Gastrocnemius medialis (tissue), 4 donors: ENCODE results near the gene PPP2R2C. TPM values are rescaled to one million over a fixed set of nuclear protein-coding genes. Genes with fewer than 3 reads are reported as not detected.

Experiments
- ATAC-seq, 2 donors: fragments of 150-250 bp; one replicate each; pipeline ENCODE4 v1.9.1; 2016
- DNase-seq, 2 donors: peaks; one replicate each; pipeline ENCODE4 v3.0.0-alpha.2; 2019
- H3K27ac ChIP-seq, 4 donors: fragments of 200-600 bp; sonication (generic); 1 replicate in 1 of 4; 2 replicates in 3 of 4; pipeline ENCODE4 v1.5.1; 2016 to 2018; ENCODE audit warnings: mild to moderate bottlenecking in 2 of 4, moderate library complexity in 1 of 4
- H3K27me3 ChIP-seq, 3 donors: fragments of 200-600 bp; sonication (generic) in 2 of 3; 1 replicate in 1 of 3; 2 replicates in 2 of 3; pipeline versions ENCODE4 v1.5.1 to v1.6.0; 2016 to 2019; ENCODE audit warnings: mild to moderate bottlenecking in 1 of 3, moderate library complexity in 1 of 3
- H3K36me3 ChIP-seq, 2 donors: fragments of 200-600 bp; sonication (generic) in 1 of 2; one replicate each; pipeline ENCODE4 v1.5.1; 2017 to 2018
- H3K4me1 ChIP-seq, 2 donors: fragments of 200-600 bp; sonication (generic) in 1 of 2; one replicate each; pipeline ENCODE4 v1.5.1; 2016 to 2017; ENCODE audit warnings: mild to moderate bottlenecking in 2 of 2
- H3K4me3 ChIP-seq, 4 donors: fragments of 200-600 bp; sonication (generic) in 3 of 4; 1 replicate in 1 of 4; 2 replicates in 3 of 4; pipeline ENCODE4 v1.5.1; 2016 to 2019; ENCODE audit warnings: mild to moderate bottlenecking in 2 of 4
- H3K9me3 ChIP-seq, 3 donors: fragments of 200-600 bp; sonication (generic) in 2 of 3; 1 replicate in 1 of 3; 2 replicates in 2 of 3; pipeline ENCODE4 v1.5.1; 2016 to 2019
- CTCF ChIP-seq, 5 experiments: fragments of 450-650 bp in 3 of 5; fragments of 200-600 bp in 2 of 5; sonication (generic) in 2 of 5; IDR thresholded peaks in 4 of 5; conservative IDR thresholded peaks in 1 of 5; 1 replicate in 4 of 5; 2 replicates in 1 of 5; pipeline ENCODE4 v1.5.1; 2016 to 2019; ENCODE audit warnings: antibody characterized with exemption in 5 of 5, mild to moderate bottlenecking in 3 of 5, moderate library complexity in 3 of 5
- POLR2A ChIP-seq, 2 donors: fragments of 450-650 bp; IDR thresholded peaks; one replicate each; pipeline ENCODE4 v1.6.1; 2017; ENCODE audit warnings: antibody characterized with exemption in 2 of 2, mild to moderate bottlenecking in 2 of 2, moderate library complexity in 2 of 2
- in situ Hi-C, 4 donors: fragments of 200-750 bp; cut with MboI; loops; one replicate each; pipeline versions ENCODE4 v1.15.0 to v1.8.0; 2017; ENCODE audit warnings: low sequenced_read_pairs in 4 of 4
- intact Hi-C: fragments of 100-400 bp; cut with DNase I; formaldehyde crosslinking; loops from one replicate; pipeline ENCODE4 v1.15.1; 2023; ENCODE audit warnings: low total_unique reads
- total RNA-seq, 4 donors: library from RNA; depleted of rRNA; stranded (reverse); fragments of >200 nt; gene quantifications; one replicate each; pipeline versions ENCODE4 v1.1.0 to v1.2.3, GENCODE V29; 2016

Gene PPP2R2C
- total RNA-seq, 4 donors from 2014 or later, result 0.44 to 2.7 (median 0.62) TPM

GRCh38 chr4:6296026-6296425 lies 176.4 kb downstream of the PPP2R2C start:
- H3K27me3 ChIP-seq, result no peaks in the 10 kb centered on the region
- H3K36me3 ChIP-seq, result peaks cover 0 to 39% of the 10 kb centered on the region in 2 donors
- ATAC-seq (no peak), DNase-seq (no peak)
- TF ChIP-seq POLR2A (IDR thresholded peaks at IDR 0.05), result no peak
- no peak for TF ChIP-seq CTCF (IDR thresholded peaks at IDR 0.05 in 4 of 5, conservative IDR thresholded peaks at IDR 0.05 in 1 of 5)
- no peaks in the 10 kb centered on the region for H3K4me1 ChIP-seq
- no peak overlapping the region for H3K4me3 ChIP-seq
- H3K9me3 ChIP-seq, result no peaks in the 10 kb centered on the region
- in situ Hi-C loops, result no loop called here
- intact Hi-C loops, result no loop called here
- no peak overlapping the region for H3K27ac ChIP-seq

DNA sequence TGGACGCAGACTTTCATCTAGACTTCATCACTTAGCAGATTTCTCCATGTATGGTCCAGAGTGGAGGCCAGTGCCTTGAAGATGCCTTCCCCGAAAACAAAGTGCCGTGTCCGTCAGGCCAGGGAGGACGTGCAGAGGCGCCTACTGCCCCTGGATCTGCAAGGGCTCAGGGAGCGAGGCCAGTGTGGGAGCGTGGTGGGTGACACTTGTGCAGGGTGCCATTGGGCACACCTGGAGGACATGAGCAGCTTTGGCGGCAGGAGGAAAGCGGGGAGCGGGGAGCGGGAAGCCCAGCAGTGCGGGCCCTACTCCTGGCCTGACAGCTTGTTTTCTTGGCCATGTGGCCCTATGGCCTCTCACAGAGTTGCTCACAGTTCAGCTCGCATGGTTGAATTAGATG lies 176.9 kb downstream of the PPP2R2C start:
- in situ Hi-C loops, result no loop called here
- no peaks in the 10 kb centered on the region for H3K27me3 ChIP-seq

DNA sequence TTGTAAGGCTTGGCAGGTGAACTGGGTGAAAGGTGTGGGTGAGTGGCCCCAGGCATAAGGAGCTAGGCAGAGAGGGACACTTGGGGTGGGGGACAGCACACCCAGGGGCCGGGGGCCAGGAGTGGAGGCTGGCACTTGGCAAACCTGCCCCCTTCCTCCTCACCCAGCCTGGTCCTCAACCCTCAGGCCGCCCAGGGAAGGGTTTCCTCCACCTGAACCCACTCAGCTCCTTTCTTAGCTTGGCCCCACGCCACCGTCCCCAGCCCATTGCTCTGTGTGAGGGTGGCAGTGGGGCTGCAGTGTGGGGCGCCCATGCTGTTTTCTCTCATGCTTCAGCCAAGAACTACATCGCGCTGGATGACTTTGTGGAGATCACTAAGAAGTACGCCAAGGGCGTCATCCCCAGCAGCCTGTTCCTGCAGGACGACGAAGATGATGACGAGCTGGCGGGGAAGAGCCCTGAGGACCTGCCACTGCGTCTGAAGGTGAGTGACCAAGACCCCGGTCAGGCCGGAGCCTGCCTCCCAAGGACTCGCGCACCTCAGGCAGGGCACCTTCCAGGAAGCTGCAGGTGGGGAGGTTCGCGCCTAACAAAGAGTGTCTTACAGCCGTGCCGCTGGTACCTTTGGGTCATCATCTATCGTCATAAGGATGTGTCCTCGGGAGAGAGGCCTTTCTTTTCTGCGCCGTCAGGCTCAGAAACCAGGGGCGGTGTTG lies 177.6 kb downstream of the PPP2R2C start:
- in situ Hi-C loops, result no loop called here
- intact Hi-C loops, result no loop called here
- ATAC-seq (no peak), DNase-seq (no peak)
- no peaks in the 10 kb centered on the region for H3K27me3 ChIP-seq
- no peak for TF ChIP-seq CTCF (IDR thresholded peaks at IDR 0.05 in 4 of 5, conservative IDR thresholded peaks at IDR 0.05 in 1 of 5)
- no peak for TF ChIP-seq POLR2A (IDR thresholded peaks at IDR 0.05)
- H3K36me3 ChIP-seq, result peaks cover 0 to 44% of the 10 kb centered on the region in 2 donors
- no peaks in the 10 kb centered on the region for H3K9me3 ChIP-seq
- no peak overlapping the region for H3K4me3 ChIP-seq
- H3K27ac ChIP-seq, result no peak overlapping the region
- H3K4me1 ChIP-seq, result no peaks in the 10 kb centered on the region

More for the DNA sequence above, 176.9 kb downstream of the PPP2R2C start:
- no peaks in the 10 kb centered on the region for H3K9me3 ChIP-seq
- TF ChIP-seq POLR2A (IDR thresholded peaks at IDR 0.05) (no peak), CTCF (IDR thresholded peaks at IDR 0.05 in 4 of 5, conservative IDR thresholded peaks at IDR 0.05 in 1 of 5) (no peak)
- ATAC-seq (no peak), DNase-seq (no peak)
- intact Hi-C loops, result no loop called here
- peaks cover 0 to 41% of the 10 kb centered on the region in 2 donors for H3K36me3 ChIP-seq
- H3K27ac ChIP-seq, result no peak overlapping the region
- no peaks in the 10 kb centered on the region for H3K4me1 ChIP-seq
- H3K4me3 ChIP-seq, result no peak overlapping the region

- Histone ChIP-seq H3K9me3 (no peaks in the 10 kb centered on the region), H3K36me3 (peaks cover 0 to 52% of the 10 kb centered on the region in 2 donors), H3K27me3 (no peaks in the 10 kb centered on the region), H3K4me1 (no peaks in the 10 kb centered on the region), H3K27ac (no peak overlapping the region), H3K4me3 (no peak overlapping the region)
- no peak for ATAC-seq
- intact Hi-C loops, result no loop called here
- no peak for TF ChIP-seq POLR2A (IDR thresholded peaks at IDR 0.05)
- no peak for TF ChIP-seq CTCF (IDR thresholded peaks at IDR 0.05 in 4 of 5, conservative IDR thresholded peaks at IDR 0.05 in 1 of 5)
- in situ Hi-C loops, result no loop called here
- DNase-seq, result no peak
Observed at GRCh38 chr4:6293661-6294060, 178.8 kb downstream of the PPP2R2C start.

DNA sequence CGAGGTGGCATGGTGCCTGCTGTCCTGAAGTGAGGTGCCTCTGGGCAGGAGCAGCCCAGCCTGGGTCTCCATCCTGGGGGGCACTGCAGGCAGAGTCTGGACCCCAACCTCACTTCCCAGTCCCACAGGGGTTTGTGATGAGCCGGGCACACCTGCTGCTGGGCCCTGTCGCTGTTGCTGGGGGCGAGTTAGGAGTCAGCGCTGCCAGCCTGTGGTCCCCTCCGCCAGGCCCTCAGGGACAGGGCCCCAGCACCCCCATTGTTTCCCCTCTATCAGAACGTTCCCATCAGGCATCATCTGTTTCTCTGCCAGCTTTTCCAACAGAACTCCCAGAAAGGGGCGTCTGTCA lies 179.3 kb downstream of the PPP2R2C start:
- ATAC-seq (no peak), DNase-seq (no peak)
- Histone ChIP-seq H3K27ac (no peak overlapping the region), H3K36me3 (peaks cover 0 to 52% of the 10 kb centered on the region in 2 donors), H3K27me3 (no peaks in the 10 kb centered on the region), H3K4me3 (no peak overlapping the region), H3K4me1 (no peaks in the 10 kb centered on the region), H3K9me3 (no peaks in the 10 kb centered on the region)
- in situ Hi-C loops (no loop called here), intact Hi-C loops (no loop called here)
- TF ChIP-seq POLR2A (IDR thresholded peaks at IDR 0.05) (no peak), CTCF (IDR thresholded peaks at IDR 0.05 in 4 of 5, conservative IDR thresholded peaks at IDR 0.05 in 1 of 5) (no peak)
